Measurements from ENCODE around the gene VTI1A. TPM values are rescaled to one million over a fixed set of nuclear protein-coding genes. Genes with fewer than 3 reads are reported as not detected.

Gene VTI1A
- total and polyA plus RNA-seq, 2 of the 13 experiments (the other 11 are each of a cell fraction or from before 2014, with no cell fraction given) = 11.7 to 32.7 TPM

DNA sequence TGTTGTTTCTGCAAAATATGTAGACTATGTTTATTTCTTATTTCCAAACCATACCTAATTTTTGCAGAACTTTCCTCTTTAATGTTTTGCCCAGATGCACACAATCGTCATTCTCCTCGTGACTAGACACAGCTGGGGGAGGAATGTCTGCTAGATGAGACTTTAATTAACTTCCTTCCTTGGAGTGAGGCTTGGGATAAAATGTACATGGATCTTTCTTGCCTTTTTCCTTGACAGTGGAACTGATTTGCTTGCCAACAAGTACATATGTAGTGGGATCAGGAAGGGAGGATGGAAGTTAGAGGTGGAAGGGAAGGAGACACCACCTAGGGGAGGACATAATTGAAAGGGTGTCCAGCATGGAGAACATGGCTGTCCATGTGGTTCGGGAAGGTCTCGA lies 172.5 kb downstream of the VTI1A start:
- Histone ChIP-seq H3K4me2 (ENCODE audit: low read depth, low read length) (no peak overlapping the region), H3K79me2 (ENCODE audit: insufficient read depth, low read length) (no peaks in the 10 kb centered on the region), H3K27ac (ENCODE audit: extremely low read length, insufficient read depth, low read length) (no peak overlapping the region), H3K36me3 (replicated peaks in 1 of 2; ENCODE audit: control insufficient read depth in 1 of 2, insufficient read depth in 2 of 2, low read length in 2 of 2) (no peaks in the 10 kb centered on the region), H3K4me3 (replicated peaks in 1 of 3; ENCODE audit: insufficient read depth in 1 of 3, low read depth in 2 of 3, low read length in 3 of 3) (no peak overlapping the region), H2AFZ (ENCODE audit: low read length) (no peak overlapping the region), H3K9ac (ENCODE audit: insufficient read depth, low read depth, low read length) (no peak overlapping the region), H4K20me1 (ENCODE audit: insufficient read depth, low read length) (no peaks in the 10 kb centered on the region), H3K4me1 (ENCODE audit: insufficient read depth, low read length) (no peaks in the 10 kb centered on the region), H3K9me3 (ENCODE audit: low read length) (peaks cover 5% of the 10 kb centered on the region), H3K27me3 (ENCODE audit: control insufficient read depth in 1 of 2, insufficient read depth in 2 of 2, low read length in 2 of 2) (no peaks in the 10 kb centered on the region)
- ChIA-PET CTCF (ENCODE audit: low intra/inter-chr PET ratio, low total read pairs) (no interaction called here), POLR2A (no interaction called here)
- ATAC-seq = no peak
- 98% methylated on average over 4 of the region's 4 CpGs for WGBS (ENCODE audit: low lambda C conversion rate)
- no peak for DNase-seq (ENCODE audit: low spot score)
- intact Hi-C loops (cut with micrococcal nuclease; ENCODE audit: unreplicated experiment) = no loop called here
- FAIRE-seq = no peak
- TF ChIP-seq ELF3 (CRISPR knock-in tag; IDR thresholded peaks at IDR 0.05) = no peak
- TF ChIP-seq, protein P1, sequence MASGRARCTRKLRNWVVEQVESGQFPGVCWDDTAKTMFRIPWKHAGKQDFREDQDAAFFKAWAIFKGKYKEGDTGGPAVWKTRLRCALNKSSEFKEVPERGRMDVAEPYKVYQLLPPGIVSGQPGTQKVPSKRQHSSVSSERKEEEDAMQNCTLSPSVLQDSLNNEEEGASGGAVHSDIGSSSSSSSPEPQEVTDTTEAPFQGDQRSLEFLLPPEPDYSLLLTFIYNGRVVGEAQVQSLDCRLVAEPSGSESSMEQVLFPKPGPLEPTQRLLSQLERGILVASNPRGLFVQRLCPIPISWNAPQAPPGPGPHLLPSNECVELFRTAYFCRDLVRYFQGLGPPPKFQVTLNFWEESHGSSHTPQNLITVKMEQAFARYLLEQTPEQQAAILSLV (CRISPR knock-in tag; IDR thresholded peaks at IDR 0.05; ENCODE audit: borderline replicate concordance) = no peak
- TF ChIP-seq MAF1 (CRISPR knock-in tag; IDR thresholded peaks at IDR 0.05; ENCODE audit: borderline replicate concordance) = no peak
- BruUV-seq (replicated peaks) = no TSS peak
- in situ Hi-C loops (cut with HindIII; ENCODE audit: extremely low pct_ligation_motif_present, low pct_unique_long_range_greater_than_20kb) = no loop called here

DNA sequence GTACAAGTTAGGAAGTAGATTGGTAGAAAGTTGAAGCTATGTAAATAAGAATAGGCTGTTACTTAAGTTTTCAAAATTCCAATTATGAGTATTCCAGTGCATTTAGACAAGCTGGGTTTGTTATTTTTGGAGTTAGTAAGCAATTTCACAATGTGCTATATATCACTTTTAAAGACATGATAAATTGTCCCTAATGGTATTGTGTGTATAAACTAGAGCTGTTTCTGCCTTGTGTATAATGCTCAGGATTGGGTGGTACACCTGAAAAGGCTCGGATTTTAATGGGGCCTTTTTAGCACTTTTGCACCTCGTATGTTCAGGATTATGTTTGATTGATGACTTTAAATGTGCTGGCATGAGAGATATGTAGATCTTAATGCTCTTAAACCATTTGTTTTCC lies 175.8 kb downstream of the VTI1A start:
- Histone ChIP-seq H3K79me2 (ENCODE audit: insufficient read depth, low read length) (no peaks in the 10 kb centered on the region), H2AFZ (ENCODE audit: low read length) (no peak overlapping the region), H3K9me3 (ENCODE audit: low read length) (no peaks in the 10 kb centered on the region), H4K20me1 (ENCODE audit: insufficient read depth, low read length) (no peaks in the 10 kb centered on the region), H3K4me2 (ENCODE audit: low read depth, low read length) (no peak overlapping the region), H3K27me3 (ENCODE audit: control insufficient read depth in 1 of 2, insufficient read depth in 2 of 2, low read length in 2 of 2) (no peaks in the 10 kb centered on the region), H3K36me3 (replicated peaks in 1 of 2; ENCODE audit: control insufficient read depth in 1 of 2, insufficient read depth in 2 of 2, low read length in 2 of 2) (no peaks in the 10 kb centered on the region), H3K4me1 (ENCODE audit: insufficient read depth, low read length) (no peaks in the 10 kb centered on the region), H3K27ac (ENCODE audit: extremely low read length, insufficient read depth, low read length) (no peak overlapping the region), H3K4me3 (replicated peaks in 1 of 3; ENCODE audit: insufficient read depth in 1 of 3, low read depth in 2 of 3, low read length in 3 of 3) (no peak overlapping the region), H3K9ac (ENCODE audit: insufficient read depth, low read depth, low read length) (no peak overlapping the region)
- CTCF ChIA-PET (ENCODE audit: low intra/inter-chr PET ratio, low total read pairs) = no interaction called here
- no peak for FAIRE-seq
- WGBS (ENCODE audit: low lambda C conversion rate) = 94% methylated on average over 2 of the region's 2 CpGs
- intact Hi-C loops (cut with micrococcal nuclease; ENCODE audit: unreplicated experiment) = no loop called here
- BruUV-seq (replicated peaks) = no TSS peak
- POLR2A ChIA-PET = no interaction called here
- no peak for ATAC-seq
- in situ Hi-C loops (cut with HindIII; ENCODE audit: extremely low pct_ligation_motif_present, low pct_unique_long_range_greater_than_20kb) = no loop called here
- no peak for DNase-seq (ENCODE audit: low spot score)
- TF ChIP-seq, protein P2, sequence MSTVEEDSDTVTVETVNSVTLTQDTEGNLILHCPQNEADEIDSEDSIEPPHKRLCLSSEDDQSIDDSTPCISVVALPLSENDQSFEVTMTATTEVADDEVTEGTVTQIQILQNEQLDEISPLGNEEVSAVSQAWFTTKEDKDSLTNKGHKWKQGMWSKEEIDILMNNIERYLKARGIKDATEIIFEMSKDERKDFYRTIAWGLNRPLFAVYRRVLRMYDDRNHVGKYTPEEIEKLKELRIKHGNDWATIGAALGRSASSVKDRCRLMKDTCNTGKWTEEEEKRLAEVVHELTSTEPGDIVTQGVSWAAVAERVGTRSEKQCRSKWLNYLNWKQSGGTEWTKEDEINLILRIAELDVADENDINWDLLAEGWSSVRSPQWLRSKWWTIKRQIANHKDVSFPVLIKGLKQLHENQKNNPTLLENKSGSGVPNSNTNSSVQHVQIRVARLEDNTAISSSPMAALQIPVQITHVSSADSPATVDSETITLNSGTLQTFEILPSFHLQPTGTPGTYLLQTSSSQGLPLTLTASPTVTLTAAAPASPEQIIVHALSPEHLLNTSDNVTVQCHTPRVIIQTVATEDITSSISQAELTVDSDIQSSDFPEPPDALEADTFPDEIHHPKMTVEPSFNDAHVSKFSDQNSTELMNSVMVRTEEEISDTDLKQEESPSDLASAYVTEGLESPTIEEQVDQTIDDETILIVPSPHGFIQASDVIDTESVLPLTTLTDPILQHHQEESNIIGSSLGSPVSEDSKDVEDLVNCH (CRISPR knock-in tag; IDR thresholded peaks at IDR 0.05) = no peak
- no peak for TF ChIP-seq NR2F2 (IDR thresholded peaks at IDR 0.05; ENCODE audit: borderline replicate concordance, low read depth)
- TF ChIP-seq, protein P3, sequence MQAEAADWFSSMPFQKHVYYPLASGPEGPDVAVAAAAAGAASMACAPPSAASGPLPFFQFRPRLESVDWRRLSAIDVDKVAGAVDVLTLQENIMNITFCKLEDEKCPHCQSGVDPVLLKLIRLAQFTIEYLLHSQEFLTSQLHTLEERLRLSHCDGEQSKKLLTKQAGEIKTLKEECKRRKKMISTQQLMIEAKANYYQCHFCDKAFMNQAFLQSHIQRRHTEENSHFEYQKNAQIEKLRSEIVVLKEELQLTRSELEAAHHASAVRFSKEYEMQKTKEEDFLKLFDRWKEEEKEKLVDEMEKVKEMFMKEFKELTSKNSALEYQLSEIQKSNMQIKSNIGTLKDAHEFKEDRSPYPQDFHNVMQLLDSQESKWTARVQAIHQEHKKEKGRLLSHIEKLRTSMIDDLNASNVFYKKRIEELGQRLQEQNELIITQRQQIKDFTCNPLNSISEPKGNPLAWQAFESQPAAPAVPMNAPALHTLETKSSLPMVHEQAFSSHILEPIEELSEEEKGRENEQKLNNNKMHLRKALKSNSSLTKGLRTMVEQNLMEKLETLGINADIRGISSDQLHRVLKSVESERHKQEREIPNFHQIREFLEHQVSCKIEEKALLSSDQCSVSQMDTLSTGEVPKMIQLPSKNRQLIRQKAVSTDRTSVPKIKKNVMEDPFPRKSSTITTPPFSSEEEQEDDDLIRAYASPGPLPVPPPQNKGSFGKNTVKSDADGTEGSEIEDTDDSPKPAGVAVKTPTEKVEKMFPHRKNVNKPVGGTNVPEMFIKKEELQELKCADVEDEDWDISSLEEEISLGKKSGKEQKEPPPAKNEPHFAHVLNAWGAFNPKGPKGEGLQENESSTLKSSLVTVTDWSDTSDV (CRISPR knock-in tag; IDR thresholded peaks at IDR 0.05) = no peak
- TF ChIP-seq, protein P4, sequence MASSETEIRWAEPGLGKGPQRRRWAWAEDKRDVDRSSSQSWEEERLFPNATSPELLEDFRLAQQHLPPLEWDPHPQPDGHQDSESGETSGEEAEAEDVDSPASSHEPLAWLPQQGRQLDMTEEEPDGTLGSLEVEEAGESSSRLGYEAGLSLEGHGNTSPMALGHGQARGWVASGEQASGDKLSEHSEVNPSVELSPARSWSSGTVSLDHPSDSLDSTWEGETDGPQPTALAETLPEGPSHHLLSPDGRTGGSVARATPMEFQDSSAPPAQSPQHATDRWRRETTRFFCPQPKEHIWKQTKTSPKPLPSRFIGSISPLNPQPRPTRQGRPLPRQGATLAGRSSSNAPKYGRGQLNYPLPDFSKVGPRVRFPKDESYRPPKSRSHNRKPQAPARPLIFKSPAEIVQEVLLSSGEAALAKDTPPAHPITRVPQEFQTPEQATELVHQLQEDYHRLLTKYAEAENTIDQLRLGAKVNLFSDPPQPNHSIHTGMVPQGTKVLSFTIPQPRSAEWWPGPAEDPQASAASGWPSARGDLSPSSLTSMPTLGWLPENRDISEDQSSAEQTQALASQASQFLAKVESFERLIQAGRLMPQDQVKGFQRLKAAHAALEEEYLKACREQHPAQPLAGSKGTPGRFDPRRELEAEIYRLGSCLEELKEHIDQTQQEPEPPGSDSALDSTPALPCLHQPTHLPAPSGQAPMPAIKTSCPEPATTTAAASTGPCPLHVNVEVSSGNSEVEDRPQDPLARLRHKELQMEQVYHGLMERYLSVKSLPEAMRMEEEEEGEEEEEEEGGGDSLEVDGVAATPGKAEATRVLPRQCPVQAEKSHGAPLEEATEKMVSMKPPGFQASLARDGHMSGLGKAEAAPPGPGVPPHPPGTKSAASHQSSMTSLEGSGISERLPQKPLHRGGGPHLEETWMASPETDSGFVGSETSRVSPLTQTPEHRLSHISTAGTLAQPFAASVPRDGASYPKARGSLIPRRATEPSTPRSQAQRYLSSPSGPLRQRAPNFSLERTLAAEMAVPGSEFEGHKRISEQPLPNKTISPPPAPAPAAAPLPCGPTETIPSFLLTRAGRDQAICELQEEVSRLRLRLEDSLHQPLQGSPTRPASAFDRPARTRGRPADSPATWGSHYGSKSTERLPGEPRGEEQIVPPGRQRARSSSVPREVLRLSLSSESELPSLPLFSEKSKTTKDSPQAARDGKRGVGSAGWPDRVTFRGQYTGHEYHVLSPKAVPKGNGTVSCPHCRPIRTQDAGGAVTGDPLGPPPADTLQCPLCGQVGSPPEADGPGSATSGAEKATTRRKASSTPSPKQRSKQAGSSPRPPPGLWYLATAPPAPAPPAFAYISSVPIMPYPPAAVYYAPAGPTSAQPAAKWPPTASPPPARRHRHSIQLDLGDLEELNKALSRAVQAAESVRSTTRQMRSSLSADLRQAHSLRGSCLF (CRISPR knock-in tag; IDR thresholded peaks at IDR 0.05; ENCODE audit: borderline replicate concordance) = no peak

Data from HepG2 (cell line).